ENCODE results near the gene EPHA6. TPM values are rescaled to one million over a fixed set of nuclear protein-coding genes. Genes with fewer than 3 reads are reported as not detected.

The EPHA6 gene
- total and polyA plus RNA-seq, 9 of the 15 experiments (the other 6 are each of a cell fraction or from before 2014, with no cell fraction given): not detected

DNA sequence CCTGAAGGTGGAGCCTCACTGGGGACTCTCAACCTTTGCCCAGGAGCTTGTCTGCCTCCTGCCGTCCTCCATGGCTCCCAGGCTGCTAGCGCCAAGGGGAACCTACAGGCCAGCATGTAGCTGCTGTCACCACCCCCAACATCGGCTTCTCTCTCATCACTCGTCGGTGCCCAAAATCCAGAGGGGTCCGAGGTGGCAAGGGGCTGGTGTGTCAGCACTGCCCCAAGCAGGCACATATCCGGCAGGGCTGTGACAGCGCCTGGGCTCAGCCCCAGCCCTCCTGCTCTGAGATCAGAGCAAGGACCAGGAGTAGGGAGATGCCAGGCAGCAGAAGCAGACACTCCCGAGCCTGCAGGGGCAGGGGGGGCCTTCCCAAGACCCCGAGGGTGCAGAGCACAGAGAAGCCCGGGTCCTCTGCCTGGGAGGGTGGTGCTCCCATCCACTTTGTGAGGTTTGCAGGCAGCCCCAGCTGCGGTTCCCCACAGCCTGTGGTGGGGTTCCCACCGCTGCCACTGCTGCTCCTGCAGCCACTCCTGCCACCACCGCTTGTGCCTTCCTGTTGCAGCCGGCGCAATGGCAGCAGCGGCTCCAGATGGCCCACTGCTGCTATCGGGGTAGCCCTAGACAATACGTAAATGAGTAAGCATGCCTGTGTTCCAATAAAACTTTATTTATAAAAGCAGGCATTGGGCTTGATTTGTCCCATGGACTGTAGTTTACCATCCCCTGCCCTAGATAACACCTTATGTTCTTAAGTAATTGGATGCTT, 451.0 kb downstream of the EPHA6 start:
- intact Hi-C loops (cut with micrococcal nuclease): no loop called here

More for the DNA sequence above, 451.0 kb downstream of the EPHA6 start:
- no peaks in the 10 kb centered on the region for H3K27me3 ChIP-seq (ENCODE audit: control insufficient read depth in 2 of 2, insufficient read depth in 2 of 2, low read length in 2 of 2)
- no peaks in the 10 kb centered on the region for H3K9me1 ChIP-seq (ENCODE audit: control insufficient read depth, insufficient read depth, low read length)
- no peaks in the 10 kb centered on the region for H3K36me3 ChIP-seq (ENCODE audit: control insufficient read depth, insufficient read depth, low read length)
- BruUV-seq (replicated peaks): no TSS peak
- ATAC-seq (no peak), FAIRE-seq (no peak), DNase-seq (ENCODE audit: extremely low read depth in 1 of 4, low spot score in 3 of 4) (no peak)
- POLR2A ChIA-PET: no interaction called here
- no peak overlapping the region for H3K4me2 ChIP-seq (ENCODE audit: insufficient read depth, low read length)
- H3K4me3 ChIP-seq: no peak overlapping the region
- CTCF ChIA-PET (ENCODE audit: low intra/inter-chr PET ratio): no interaction called here
- no peak overlapping the region for H3K9ac ChIP-seq (ENCODE audit: insufficient read depth in 1 of 2, low read depth in 2 of 2, low read length in 2 of 2)
- no peak overlapping the region for H2AFZ ChIP-seq (ENCODE audit: low read depth, low read length)
- no peaks in the 10 kb centered on the region for H3K9me3 ChIP-seq (replicated peaks; ENCODE audit: control insufficient read depth, insufficient read depth, low read depth, low read length)
- H3K27ac ChIP-seq (ENCODE audit: extremely low read depth, low read depth, low read length): no peak overlapping the region
- TF ChIP-seq ZNF778 (CRISPR knock-in tag; IDR thresholded peaks at IDR 0.05) (no peak), TRIM24 (IDR thresholded peaks at IDR 0.05) (no peak), ZFP1 (CRISPR knock-in tag; IDR thresholded peaks at IDR 0.05) (no peak), ZNF140 (CRISPR knock-in tag; IDR thresholded peaks at IDR 0.05) (no peak)
- TF ChIP-seq, protein P1, sequence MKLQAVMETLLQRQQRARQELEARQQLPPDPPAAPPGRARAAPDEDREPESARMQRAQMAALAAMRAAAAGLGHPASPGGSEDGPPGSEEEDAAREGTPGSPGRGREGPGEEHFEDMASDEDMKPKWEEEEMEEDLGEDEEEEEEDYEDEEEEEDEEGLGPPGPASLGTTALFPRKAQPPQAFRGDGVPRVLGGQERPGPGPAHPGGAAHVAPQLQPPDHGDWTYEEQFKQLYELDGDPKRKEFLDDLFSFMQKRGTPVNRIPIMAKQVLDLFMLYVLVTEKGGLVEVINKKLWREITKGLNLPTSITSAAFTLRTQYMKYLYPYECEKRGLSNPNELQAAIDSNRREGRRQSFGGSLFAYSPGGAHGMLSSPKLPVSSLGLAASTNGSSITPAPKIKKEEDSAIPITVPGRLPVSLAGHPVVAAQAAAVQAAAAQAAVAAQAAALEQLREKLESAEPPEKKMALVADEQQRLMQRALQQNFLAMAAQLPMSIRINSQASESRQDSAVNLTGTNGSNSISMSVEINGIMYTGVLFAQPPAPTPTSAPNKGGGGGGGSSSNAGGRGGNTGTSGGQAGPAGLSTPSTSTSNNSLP (IDR thresholded peaks at IDR 0.05; ENCODE audit: borderline replicate concordance, low read depth, low read length): no peak
- TF ChIP-seq, protein P2, sequence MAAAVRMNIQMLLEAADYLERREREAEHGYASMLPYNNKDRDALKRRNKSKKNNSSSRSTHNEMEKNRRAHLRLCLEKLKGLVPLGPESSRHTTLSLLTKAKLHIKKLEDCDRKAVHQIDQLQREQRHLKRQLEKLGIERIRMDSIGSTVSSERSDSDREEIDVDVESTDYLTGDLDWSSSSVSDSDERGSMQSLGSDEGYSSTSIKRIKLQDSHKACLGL (CRISPR knock-in tag; IDR thresholded peaks at IDR 0.05; ENCODE audit: borderline replicate concordance, poor library complexity, severe bottlenecking): no peak
- 3% methylated on average over 11 of the region's 19 CpGs for WGBS (ENCODE audit: insufficient coverage, low coverage, missing lambda C conversion rate)
- H3K4me1 ChIP-seq (replicated peaks in 1 of 2; ENCODE audit: control insufficient read depth in 2 of 2, insufficient read depth in 2 of 2, low read length in 2 of 2): no peaks in the 10 kb centered on the region
- H3K79me2 ChIP-seq (ENCODE audit: control insufficient read depth, insufficient read depth, low read length): no peaks in the 10 kb centered on the region
- in situ Hi-C loops (cut with MboI): no loop called here
- H4K20me1 ChIP-seq (replicated peaks; ENCODE audit: control insufficient read depth, insufficient read depth, low read length): no peaks in the 10 kb centered on the region

Data from K562 (cell line).